Activated gamma-delta T cell (primary cell): ENCODE results near the gene CHTF18.

Source experiments
- DNase-seq: peaks from one replicate; lab custom pipeline; 2025; lab: John Stamatoyannopoulos, UW

The CHTF18 gene

GRCh38 chr16:794091-794822 lies 5.8 kb downstream of the CHTF18 start:
- DNase-seq, result no peak

GRCh38 chr16:794853-795466 lies 6.5 kb downstream of the CHTF18 start:
- DNase-seq, result no peak

DNA sequence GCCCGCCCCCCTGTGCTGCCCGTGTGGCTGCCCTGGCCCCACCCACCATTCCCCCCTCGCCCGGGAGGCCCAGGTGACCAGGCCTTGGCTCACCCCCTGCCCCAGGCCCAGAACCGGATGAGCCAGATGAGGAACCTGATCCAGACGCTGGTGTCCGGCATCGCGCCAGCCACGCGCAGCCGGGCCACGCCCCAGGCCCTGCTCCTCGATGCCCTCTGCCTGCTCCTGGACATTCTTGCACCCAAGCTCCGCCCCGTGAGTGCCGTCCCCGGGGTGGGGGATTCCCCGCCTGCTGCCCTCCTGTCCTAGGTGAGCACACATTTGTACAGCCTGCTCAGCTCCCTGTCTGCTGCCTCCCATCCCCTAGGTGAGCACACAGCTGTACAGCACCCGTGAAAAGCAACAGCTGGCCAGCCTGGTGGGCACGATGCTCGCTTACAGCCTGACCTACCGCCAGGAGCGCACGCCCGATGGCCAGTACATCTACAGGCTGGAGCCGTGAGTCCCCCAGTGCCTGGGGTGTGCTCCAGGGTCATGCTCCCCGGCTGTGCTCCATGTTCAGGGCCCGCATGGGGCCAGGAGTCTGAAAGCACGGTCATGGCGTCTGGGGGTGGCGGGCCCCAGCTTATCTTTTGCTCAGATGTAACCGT lies 7.3 kb downstream of the CHTF18 start:
- no peak for DNase-seq

GRCh38 chr16:796296-797119 lies 8.1 kb downstream of the CHTF18 start:
- DNase-seq, result no peak

DNA sequence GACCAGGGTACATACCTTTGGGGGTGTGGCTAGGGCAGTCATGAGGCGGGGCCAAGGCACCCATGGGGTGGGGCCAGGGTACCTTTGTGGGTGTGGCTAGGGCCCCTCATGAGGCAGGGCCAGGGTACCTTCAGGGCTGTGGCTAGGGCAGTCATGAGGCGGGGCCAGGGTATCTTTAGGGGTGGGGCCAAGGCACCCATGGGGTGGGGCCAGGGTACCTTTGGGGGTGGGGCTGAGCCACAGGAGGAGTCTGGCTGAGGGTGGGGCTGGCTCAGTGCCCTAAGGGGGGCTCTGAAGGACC lies 8.7 kb downstream of the CHTF18 start:
- no peak for DNase-seq

GRCh38 chr16:797686-798085 lies 9.3 kb downstream of the CHTF18 start:
- no peak for DNase-seq

DNA sequence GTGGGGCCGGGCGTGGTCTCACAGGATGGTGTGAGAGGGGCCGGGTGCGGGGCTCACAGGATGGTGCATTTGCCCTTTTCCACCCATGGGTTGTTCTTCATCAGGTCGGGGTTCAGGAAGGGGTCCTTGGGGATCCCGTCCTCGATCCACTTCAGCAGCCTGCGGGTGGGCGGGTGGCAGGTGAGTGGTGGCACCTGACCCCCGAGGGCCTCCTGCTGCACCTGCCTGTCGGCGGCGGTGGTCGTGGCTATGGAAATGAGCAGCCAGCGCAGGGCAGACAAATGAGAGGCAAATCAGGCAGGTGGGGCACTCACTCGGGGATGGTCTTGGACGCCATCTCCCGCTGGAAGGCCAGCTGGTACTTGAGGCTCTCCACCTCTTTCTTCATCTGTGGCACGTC lies 10.2 kb downstream of the CHTF18 start:
- DNase-seq, result no peak

DNA sequence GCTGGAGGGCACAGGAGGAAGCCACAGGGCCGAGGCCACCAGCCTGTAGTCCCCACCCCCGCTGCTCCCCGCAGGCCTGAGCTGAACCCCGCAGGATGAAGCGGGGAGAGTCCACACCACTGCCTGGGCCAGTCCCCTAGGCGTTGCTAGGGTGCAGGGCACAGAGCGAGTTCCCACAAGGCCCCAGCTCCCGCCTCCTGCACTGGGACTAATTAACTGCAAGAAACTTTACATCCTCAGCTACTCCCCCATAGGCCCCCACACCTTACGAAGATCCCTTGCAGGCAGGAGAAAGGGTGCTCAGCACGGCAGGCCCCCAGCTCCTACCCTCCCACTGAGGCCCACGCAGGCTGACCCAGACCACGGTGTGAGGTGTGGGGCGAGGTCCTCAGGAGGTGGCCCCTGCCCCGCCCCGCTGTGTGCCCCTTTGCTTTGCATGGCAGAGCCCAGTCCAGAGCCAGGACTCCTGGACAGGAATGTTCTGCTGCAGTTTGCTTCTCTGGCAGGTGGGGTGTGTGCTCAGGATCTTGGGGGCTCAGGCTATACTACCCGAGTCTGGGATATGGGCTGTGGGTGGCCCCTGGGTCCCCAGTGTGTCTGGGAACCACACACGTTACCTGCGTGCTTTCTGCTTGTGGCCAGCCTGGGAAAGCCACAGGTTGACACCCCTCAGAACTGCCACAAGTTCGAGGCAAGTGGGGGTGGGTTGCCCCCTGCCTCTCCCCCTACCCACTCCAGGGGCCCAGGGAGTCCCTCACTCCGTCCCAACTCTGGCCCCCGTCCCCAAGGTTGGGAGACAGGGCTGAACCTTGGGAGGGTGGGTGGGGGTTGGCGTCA lies 10.9 kb downstream of the CHTF18 start:
- DNase-seq, result no peak

GRCh38 chr16:799948-800833 lies 11.8 kb downstream of the CHTF18 start, which contains the start of gene GNG13:
Gene GNG13 (minus strand): TSS chr16:800734. CDS start chr16:799077, 1,657 bp downstream.
- DNase-seq, result no peak

DNA sequence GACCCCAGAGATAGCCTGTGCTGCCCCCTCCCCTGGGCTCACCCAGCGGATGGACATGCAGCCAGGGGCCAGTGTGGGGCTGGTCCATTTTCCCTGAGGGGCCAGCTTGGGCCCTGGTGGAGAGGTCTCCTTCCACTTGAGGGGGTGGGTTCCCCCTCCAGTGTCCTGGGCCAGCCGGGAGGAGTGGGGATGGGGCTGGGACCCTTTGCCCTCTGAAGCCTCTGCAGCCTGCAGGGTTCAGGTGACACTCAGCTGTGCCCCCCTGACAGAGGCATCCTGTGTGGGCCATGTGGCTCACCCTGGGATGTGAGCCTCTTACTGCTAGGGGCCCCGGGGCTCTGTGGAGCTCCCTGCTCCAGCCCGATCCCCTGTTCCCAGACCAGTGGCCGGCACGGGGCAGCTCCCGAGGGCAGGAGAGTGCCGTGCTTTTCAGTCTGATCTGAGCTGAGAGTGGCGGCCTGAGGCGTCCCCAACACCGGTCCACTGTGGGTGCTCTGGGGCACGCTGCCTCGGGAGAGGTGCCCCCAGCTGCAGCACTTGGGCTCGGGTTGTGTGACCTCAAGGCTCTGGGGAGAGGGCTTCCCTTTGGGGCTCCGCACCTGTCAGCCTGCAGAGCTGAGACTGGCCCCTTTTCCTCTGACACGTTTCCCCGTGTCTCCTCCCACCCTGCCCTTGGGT lies 12.6 kb downstream of the CHTF18 start:
- DNase-seq, result no peak

GRCh38 chr16:801584-802363 lies 13.4 kb downstream of the CHTF18 start:
- no peak for DNase-seq

DNA sequence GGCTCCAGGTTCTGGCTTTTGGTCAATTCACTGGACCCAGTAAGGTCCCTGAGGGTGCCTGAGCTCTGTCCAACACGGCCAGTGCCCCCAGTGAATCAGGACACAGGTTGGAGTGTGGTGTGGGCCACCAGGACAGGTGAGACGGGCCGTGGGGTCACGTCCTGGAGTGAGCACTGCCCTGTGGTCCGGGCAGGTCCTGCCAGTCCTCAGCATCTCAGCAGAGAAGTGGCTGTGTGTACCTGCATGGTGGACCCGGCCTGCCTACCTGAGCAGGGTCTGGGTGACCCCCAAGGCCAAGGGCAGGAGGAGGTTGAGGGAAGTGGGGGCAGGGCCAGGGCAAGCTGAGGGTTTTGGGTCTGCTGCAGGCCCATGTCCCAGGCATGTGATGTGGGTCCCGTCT lies 14.0 kb downstream of the CHTF18 start:
- no peak for DNase-seq

- DNase-seq, result no peak
These were observed 14.7 kb downstream of the CHTF18 start for GRCh38 chr16:802914-803753.

GRCh38 chr16:803754-804080 lies 15.3 kb downstream of the CHTF18 start:
- no peak for DNase-seq

DNA sequence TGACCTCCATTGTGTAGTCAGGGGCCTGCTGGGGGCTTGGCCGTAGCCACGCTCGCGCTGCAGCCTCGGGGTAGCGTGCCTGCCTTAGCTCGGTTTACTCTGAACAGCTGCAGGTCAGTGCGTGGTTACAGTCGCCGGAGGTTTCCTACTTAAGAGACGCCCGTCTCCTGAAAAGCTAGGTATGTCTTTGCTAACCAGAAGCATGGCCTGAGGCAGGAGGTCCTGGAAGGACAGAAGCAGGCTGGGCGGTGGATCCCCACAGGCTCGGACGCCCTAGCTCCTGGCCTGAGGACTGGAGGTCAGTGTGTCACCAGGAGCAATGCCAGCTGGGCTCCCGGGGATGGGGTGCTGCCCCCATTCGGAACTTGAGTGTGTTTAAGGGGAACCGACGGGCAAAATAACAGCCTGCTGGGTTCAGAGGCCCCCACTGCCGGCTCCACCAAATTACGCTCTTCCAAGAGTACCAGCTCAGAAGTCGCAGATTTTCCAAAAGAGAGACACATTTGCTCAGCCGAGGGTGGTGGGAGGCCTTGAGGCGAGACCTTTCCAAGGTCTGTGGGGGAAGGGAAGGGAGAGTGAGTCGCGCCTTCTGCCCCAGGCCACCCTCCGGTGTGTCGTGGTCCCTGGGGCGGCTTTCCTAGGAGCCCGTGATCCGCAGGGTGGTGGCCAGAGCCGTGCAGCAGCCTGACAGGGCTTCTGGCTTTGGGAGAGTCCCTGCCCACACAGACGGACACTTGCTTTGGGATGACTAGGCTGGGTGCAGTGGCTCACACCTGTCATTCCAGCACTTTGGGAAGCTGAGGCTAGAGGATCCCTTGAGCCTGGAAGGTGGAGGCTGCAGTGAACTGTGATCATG lies 16.0 kb downstream of the CHTF18 start:
- DNase-seq, result no peak

DNA sequence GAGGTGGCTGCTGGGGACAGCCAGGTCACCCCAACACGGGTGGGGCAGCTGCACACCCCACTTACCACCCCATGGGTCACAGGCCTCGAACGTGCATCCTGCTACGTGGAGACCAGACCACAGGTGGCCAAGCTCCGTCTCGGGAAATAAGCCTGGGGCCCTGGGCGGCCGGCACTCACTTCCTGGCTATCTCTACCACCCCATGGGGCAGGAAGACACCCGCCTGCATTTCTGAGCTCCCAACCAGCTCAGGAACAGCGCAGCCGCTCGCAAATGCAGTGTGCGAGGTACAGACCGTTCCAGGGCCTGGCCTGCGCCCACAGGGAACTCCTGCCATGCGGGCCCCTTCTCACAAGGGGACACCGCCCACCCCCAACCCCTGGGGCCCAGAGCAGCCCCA lies 17.1 kb downstream of the CHTF18 start:
- no peak for DNase-seq

DNA sequence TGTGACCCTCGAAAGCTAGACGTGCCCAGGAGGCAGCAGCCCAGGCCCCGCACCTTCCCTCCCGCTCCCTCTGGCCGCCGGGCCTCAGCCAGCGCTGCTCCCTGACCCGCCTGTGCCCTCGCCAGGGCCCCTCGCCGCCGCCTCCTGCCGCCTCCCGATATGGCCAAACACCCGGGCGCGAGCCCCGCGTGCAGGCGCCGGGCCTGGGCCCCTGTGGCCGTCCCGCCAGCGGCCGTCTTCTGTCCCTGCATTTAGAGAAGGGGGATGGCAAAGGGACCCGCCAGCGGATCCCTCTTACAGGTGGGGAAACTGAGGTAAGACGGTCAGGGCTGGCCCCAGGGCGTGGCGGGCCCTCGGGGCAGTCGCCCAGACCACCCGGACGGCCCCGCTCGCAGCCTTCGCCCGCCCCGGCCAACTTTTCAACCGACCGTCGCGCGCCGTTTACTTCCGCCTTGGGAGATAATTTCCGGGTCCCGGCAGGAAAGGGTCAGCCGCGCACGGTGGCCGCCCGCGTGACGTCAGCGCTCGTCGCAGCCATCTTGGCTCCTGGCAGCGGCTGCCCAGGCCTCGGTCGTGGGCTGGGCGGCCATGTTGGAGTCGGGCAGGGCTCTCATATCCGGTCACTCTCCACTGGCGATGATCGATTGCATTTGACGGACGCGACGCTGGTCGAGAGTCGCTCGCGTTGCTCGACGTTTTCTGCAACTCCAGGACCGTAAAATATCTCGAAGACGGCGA lies 19.1 kb downstream of the CHTF18 start:
- peak; percentile 83 for DNase-seq
